Measurements from ENCODE around the gene VEGFA. TPM values are rescaled to one million over a fixed set of nuclear protein-coding genes. Genes with fewer than 3 reads are reported as not detected.

VEGFA gene
- total RNA-seq, 1 experiment from 2014 or later, result 112 TPM

GRCh38 chr6:43778976-43779851, 9.2 kb downstream of the VEGFA start:
- H2AFZ ChIP-seq, result no peak overlapping the region
- H4K20me1 ChIP-seq (ENCODE audit: insufficient read depth), result peaks cover 100% of the 10 kb centered on the region
- no peak overlapping the region; the same call in 1 of the 2 replicates for H3K27ac ChIP-seq
- H3K4me3 ChIP-seq, result no peak overlapping the region
- DNase-seq, result no peak
- CTCF ChIA-PET, result no interaction called here
- no peak overlapping the region for H3K4me2 ChIP-seq
- peaks cover 87% of the 10 kb centered on the region for H3K36me3 ChIP-seq (ENCODE audit: low read depth)
- H3K79me2 ChIP-seq (ENCODE audit: low read depth), result peaks cover 96% of the 10 kb centered on the region
- TF ChIP-seq EZH2 (IDR thresholded peaks at IDR 0.05; ENCODE audit: low read depth), result no peak
- no peak for TF ChIP-seq CTCF (conservative IDR thresholded peaks at IDR 0.05)
- H3K4me1 ChIP-seq (replicated peaks; ENCODE audit: insufficient read depth), result peaks cover 28% of the 10 kb centered on the region
- peaks cover 92% of the 10 kb centered on the region for H3F3A ChIP-seq (ENCODE audit: insufficient read depth, low read depth)
- POLR2A ChIA-PET (ENCODE audit: unreplicated experiment), result interaction anchor here (0.6 kb wide), 1 partner anchor 9 kb away, joined by 3 read pairs; no protein-coding TSS in a partner anchor
- intact Hi-C loops (cut with micrococcal nuclease; ENCODE audit: unreplicated experiment), result no loop called here
- no peaks in the 10 kb centered on the region for H3K9me3 ChIP-seq (ENCODE audit: insufficient read depth, low read depth)
- no TSS peak for BruUV-seq (replicated peaks)
- no peaks in the 10 kb centered on the region for H3K27me3 ChIP-seq (ENCODE audit: insufficient read depth, low read depth)
- no peaks in the 10 kb centered on the region for H3K9me2 ChIP-seq (ENCODE audit: insufficient read depth)

- TF ChIP-seq EZH2 (IDR thresholded peaks at IDR 0.05; ENCODE audit: low read depth) (no peak), CTCF (conservative IDR thresholded peaks at IDR 0.05) (no peak)
- no peak for DNase-seq
- Histone ChIP-seq H4K20me1 (ENCODE audit: insufficient read depth) (peaks cover 98% of the 10 kb centered on the region), H3K36me3 (ENCODE audit: low read depth) (peaks cover 87% of the 10 kb centered on the region), H3F3A (ENCODE audit: insufficient read depth, low read depth) (peaks cover 95% of the 10 kb centered on the region), H3K4me2 (no peak overlapping the region), H3K4me3 (no peak overlapping the region), H3K79me2 (ENCODE audit: low read depth) (peaks cover 91% of the 10 kb centered on the region), H3K9me2 (ENCODE audit: insufficient read depth) (no peaks in the 10 kb centered on the region), H2AFZ (no peak overlapping the region), H3K27me3 (ENCODE audit: insufficient read depth, low read depth) (no peaks in the 10 kb centered on the region), H3K9me3 (ENCODE audit: insufficient read depth, low read depth) (no peaks in the 10 kb centered on the region), H3K27ac (no peak overlapping the region), H3K4me1 (replicated peaks; ENCODE audit: insufficient read depth) (peaks cover 22% of the 10 kb centered on the region)
- ChIA-PET POLR2A (ENCODE audit: unreplicated experiment) (interaction anchor here (0.6 kb wide), 1 partner anchor 9 kb away, joined by 3 read pairs; no protein-coding TSS in a partner anchor), CTCF (no interaction called here)
- no TSS peak for BruUV-seq (replicated peaks)
- intact Hi-C loops (cut with micrococcal nuclease; ENCODE audit: unreplicated experiment), result no loop called here
Observed at GRCh38 chr6:43779852-43780236, 9.8 kb downstream of the VEGFA start.

- Histone ChIP-seq H3K9me2 (ENCODE audit: insufficient read depth) (no peaks in the 10 kb centered on the region), H3K36me3 (ENCODE audit: low read depth) (peaks cover 86% of the 10 kb centered on the region), H3F3A (ENCODE audit: insufficient read depth, low read depth) (peaks cover 96% of the 10 kb centered on the region), H3K9me3 (ENCODE audit: insufficient read depth, low read depth) (no peaks in the 10 kb centered on the region), H3K27me3 (ENCODE audit: insufficient read depth, low read depth) (no peaks in the 10 kb centered on the region), H2AFZ (no peak overlapping the region), H3K4me2 (no peak overlapping the region), H4K20me1 (ENCODE audit: insufficient read depth) (peaks cover 98% of the 10 kb centered on the region), H3K79me2 (ENCODE audit: low read depth) (peaks cover 87% of the 10 kb centered on the region), H3K4me1 (replicated peaks; ENCODE audit: insufficient read depth) (peaks cover 17% of the 10 kb centered on the region), H3K27ac (no peak overlapping the region), H3K4me3 (no peak overlapping the region)
- ChIA-PET CTCF (no interaction called here), POLR2A (ENCODE audit: unreplicated experiment) (interaction anchor here (0.6 kb wide), 1 partner anchor 10 kb away, joined by 3 read pairs; no protein-coding TSS in a partner anchor)
- no TSS peak for BruUV-seq (replicated peaks)
- no peak for DNase-seq
- TF ChIP-seq EZH2 (IDR thresholded peaks at IDR 0.05; ENCODE audit: low read depth) (no peak), CTCF (conservative IDR thresholded peaks at IDR 0.05) (no peak)
- intact Hi-C loops (cut with micrococcal nuclease; ENCODE audit: unreplicated experiment), result no loop called here
Observed at GRCh38 chr6:43780293-43780692, 10.3 kb downstream of the VEGFA start.

Measured in PC-9 (cell line).